CD8-positive, alpha-beta memory T cell (primary cell): Measurements from ENCODE around the gene ASH1L. TPM values are rescaled to one million over a fixed set of nuclear protein-coding genes. Genes with fewer than 3 reads are reported as not detected.

Experiments used
- polyA plus RNA-seq: library from polyadenylated mRNA; unstranded; fragments of 300-500 nt; fragmentation: Illumina TruSeq; gene quantifications from one replicate; pipeline ENCODE4 v1.2.3, GENCODE V29; 2021
- total RNA-seq, 2 experiments: library from RNA; stranded (reverse); gene quantifications; one replicate each; pipeline ENCODE4 v1.2.3, GENCODE V29; 2021

Gene ASH1L
- total and polyA plus RNA-seq, 3 experiments from 2014 or later, result 25.7 to 30.5 (median 29.7) TPM

Other genes with a start within 250 kb of the ASH1L start
- gene RUSC1, start 241.9 kb downstream of the ASH1L start, total RNA-seq, result 10 to 100 TPM; 31.3 to 32.8 TPM
- gene RUSC1, start 241.9 kb downstream of the ASH1L start, polyA plus RNA-seq, result 9.8 TPM
- gene MSTO1, start 47.4 kb upstream of the ASH1L start, total RNA-seq, result 10 to 100 TPM; 82.0 to 92.0 TPM
- 19.6 TPM for gene MSTO1, start 47.4 kb upstream of the ASH1L start, polyA plus RNA-seq
- 10 to 100 TPM; 59.1 to 62.0 TPM for gene YY1AP1, start 126.0 kb upstream of the ASH1L start, total RNA-seq
- 49.7 TPM for gene YY1AP1, start 126.0 kb upstream of the ASH1L start, polyA plus RNA-seq
- 100 to 1,000 TPM; 156 to 160 TPM for gene DAP3, start 126.3 kb upstream of the ASH1L start, total RNA-seq
- 96.7 TPM for gene DAP3, start 126.3 kb upstream of the ASH1L start, polyA plus RNA-seq